ENCODE measurements around the gene PSMB2. TPM values are rescaled to one million over a fixed set of nuclear protein-coding genes. Genes with fewer than 3 reads are reported as not detected.

Gene PSMB2
- polyA plus RNA-seq, 1 donor = 80.3 TPM

- DNase-seq = no peak
Observed at GRCh38 chr1:35646043-35646442, 4.7 kb upstream of the PSMB2 start.

- DNase-seq = no peak
Observed at GRCh38 chr1:35644204-35644603, 2.9 kb upstream of the PSMB2 start.

GRCh38 chr1:35642471-35642955 lies 1.2 kb upstream of the PSMB2 start:
- DNase-seq = no peak

- no peak for DNase-seq
Observed at GRCh38 chr1:35640380-35641232, 720 bp downstream of the PSMB2 start.

GRCh38 chr1:35637401-35637809 lies 3.9 kb downstream of the PSMB2 start:
- no peak for DNase-seq

- no peak for DNase-seq
Observed at GRCh38 chr1:35633547-35633946, 7.8 kb downstream of the PSMB2 start.

GRCh38 chr1:35631396-35631795 lies 9.9 kb downstream of the PSMB2 start:
- no peak for DNase-seq

- no peak for DNase-seq
Observed at GRCh38 chr1:35629051-35629450, 12.3 kb downstream of the PSMB2 start.

GRCh38 chr1:35623832-35624231 lies 17.5 kb downstream of the PSMB2 start:
- DNase-seq = no peak

- no peak for DNase-seq
Observed at GRCh38 chr1:35622510-35623178, 18.7 kb downstream of the PSMB2 start.

GRCh38 chr1:35619237-35620121 lies 21.8 kb downstream of the PSMB2 start:
- DNase-seq = no peak

GRCh38 chr1:35615440-35615839 lies 25.9 kb downstream of the PSMB2 start:
- DNase-seq = no peak

- no peak for DNase-seq
Observed at GRCh38 chr1:35611655-35612054, 29.7 kb downstream of the PSMB2 start.

GRCh38 chr1:35605867-35606182 lies 35.5 kb downstream of the PSMB2 start:
- DNase-seq = no peak

- DNase-seq = no peak
Observed at GRCh38 chr1:35605071-35605866, 36.1 kb downstream of the PSMB2 start.

GRCh38 chr1:35603941-35604340 lies 37.4 kb downstream of the PSMB2 start:
- no peak for DNase-seq

GRCh38 chr1:35603468-35603867 lies 37.9 kb downstream of the PSMB2 start:
- no peak for DNase-seq

GRCh38 chr1:35600593-35600992 lies 40.7 kb downstream of the PSMB2 start:
- DNase-seq = no peak

- DNase-seq = no peak
Observed at GRCh38 chr1:35599411-35599810, 41.9 kb downstream of the PSMB2 start.

GRCh38 chr1:35598895-35599294 lies 42.4 kb downstream of the PSMB2 start:
- no peak for DNase-seq

GRCh38 chr1:35597870-35598269 lies 43.5 kb downstream of the PSMB2 start:
- DNase-seq = no peak

GRCh38 chr1:35595684-35596083 lies 45.6 kb downstream of the PSMB2 start:
- DNase-seq = no peak
